Articular chondrocyte of knee joint (primary cell): Measurements from ENCODE around the gene GRPEL2. TPM values are rescaled to one million over a fixed set of nuclear protein-coding genes. Genes with fewer than 3 reads are reported as not detected.

Experiments used
- total RNA-seq: library from RNA; depleted of rRNA; stranded (reverse); fragments of >200 nt; gene quantifications from 2 replicates; pipeline ENCODE4 v1.2.3, GENCODE V29; 2012

GRPEL2 gene
- total RNA-seq = 29.8 and 40.8 TPM in 2 replicates

GRCh38 chr5:149345147-149345891 lies at the start of gene GRPEL2:
GRPEL2 (plus strand) TSS chr5:149345499; CDS start chr5:149345540, 41 bp downstream.

GRCh38 chr5:149357370-149358293 lies 12.3 kb downstream of the GRPEL2 start, which contains the start of gene PCYOX1L:
PCYOX1L (plus strand) TSS chr5:149358046; CDS start chr5:149358069, 23 bp downstream.

GRCh38 chr5:149379177-149379761 lies 34.0 kb downstream of the GRPEL2 start, which contains the start of gene IL17B:
IL17B (minus strand) TSS chr5:149379292; CDS start chr5:149379225, 67 bp downstream.

Other genes starting within 250 kb of the GRPEL2 start
- gene ABLIM3, start 204.0 kb upstream of the GRPEL2 start, total RNA-seq = 3.0 and 4.0 TPM in 2 replicates
- gene AFAP1L1, start 73.6 kb upstream of the GRPEL2 start, total RNA-seq = 0.52 and 1.8 TPM in 2 replicates
- 5.7 and 6.6 TPM in 2 replicates for gene PCYOX1L, start 12.5 kb downstream of the GRPEL2 start, total RNA-seq
- gene IL17B, start 33.8 kb downstream of the GRPEL2 start, total RNA-seq = not detected in 2 replicates
- gene CSNK1A1, start 205.9 kb downstream of the GRPEL2 start, total RNA-seq = 429 and 436 TPM in 2 replicates
- gene ARHGEF37, start 236.0 kb downstream of the GRPEL2 start, total RNA-seq = 1.3 and 1.6 TPM in 2 replicates